Measurements from ENCODE around the gene THSD7A. TPM values are rescaled to one million over a fixed set of nuclear protein-coding genes. Genes with fewer than 3 reads are reported as not detected.

THSD7A gene, protein sequence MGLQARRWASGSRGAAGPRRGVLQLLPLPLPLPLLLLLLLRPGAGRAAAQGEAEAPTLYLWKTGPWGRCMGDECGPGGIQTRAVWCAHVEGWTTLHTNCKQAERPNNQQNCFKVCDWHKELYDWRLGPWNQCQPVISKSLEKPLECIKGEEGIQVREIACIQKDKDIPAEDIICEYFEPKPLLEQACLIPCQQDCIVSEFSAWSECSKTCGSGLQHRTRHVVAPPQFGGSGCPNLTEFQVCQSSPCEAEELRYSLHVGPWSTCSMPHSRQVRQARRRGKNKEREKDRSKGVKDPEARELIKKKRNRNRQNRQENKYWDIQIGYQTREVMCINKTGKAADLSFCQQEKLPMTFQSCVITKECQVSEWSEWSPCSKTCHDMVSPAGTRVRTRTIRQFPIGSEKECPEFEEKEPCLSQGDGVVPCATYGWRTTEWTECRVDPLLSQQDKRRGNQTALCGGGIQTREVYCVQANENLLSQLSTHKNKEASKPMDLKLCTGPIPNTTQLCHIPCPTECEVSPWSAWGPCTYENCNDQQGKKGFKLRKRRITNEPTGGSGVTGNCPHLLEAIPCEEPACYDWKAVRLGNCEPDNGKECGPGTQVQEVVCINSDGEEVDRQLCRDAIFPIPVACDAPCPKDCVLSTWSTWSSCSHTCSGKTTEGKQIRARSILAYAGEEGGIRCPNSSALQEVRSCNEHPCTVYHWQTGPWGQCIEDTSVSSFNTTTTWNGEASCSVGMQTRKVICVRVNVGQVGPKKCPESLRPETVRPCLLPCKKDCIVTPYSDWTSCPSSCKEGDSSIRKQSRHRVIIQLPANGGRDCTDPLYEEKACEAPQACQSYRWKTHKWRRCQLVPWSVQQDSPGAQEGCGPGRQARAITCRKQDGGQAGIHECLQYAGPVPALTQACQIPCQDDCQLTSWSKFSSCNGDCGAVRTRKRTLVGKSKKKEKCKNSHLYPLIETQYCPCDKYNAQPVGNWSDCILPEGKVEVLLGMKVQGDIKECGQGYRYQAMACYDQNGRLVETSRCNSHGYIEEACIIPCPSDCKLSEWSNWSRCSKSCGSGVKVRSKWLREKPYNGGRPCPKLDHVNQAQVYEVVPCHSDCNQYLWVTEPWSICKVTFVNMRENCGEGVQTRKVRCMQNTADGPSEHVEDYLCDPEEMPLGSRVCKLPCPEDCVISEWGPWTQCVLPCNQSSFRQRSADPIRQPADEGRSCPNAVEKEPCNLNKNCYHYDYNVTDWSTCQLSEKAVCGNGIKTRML (N-terminal part only)
- polyA plus RNA-seq (2012; ENCODE audit: low read depth, missing spikeins) = not detected

DNA sequence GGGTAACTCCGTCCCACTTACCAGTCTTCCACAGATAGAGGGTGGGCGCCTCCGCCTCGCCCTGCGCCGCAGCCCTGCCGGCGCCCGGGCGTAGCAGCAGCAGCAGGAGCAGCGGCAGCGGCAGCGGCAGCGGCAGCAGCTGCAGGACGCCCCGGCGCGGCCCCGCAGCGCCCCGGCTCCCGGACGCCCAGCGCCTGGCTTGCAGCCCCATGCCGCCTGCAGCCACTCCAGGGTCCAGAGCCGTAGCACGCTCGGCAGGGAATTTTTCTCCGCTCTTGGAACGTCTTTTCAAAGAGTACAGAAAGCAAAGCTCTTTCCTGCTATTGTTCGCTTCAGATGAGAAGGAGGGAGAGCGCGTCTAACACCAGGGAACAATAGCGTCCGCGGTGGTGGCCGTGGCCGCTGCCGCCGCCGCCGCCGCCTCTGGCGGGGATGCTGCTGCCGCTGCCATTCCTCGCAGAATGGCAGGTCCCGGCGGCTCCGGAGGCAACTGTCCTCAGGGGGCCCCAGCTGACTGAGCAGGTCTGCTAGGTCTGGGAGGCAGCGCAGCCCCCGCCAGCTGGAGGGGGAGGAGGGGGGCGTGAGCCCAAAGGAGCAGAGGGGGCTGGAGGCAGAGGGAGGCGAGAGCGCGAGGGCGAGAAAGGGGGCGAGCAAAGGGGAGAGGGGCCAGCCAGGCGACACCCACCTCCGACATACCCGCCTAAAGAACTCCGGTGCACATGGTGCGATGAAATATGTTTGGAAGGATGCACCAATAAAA lies at the start of gene THSD7A:
TSS of gene THSD7A (minus strand) at position 463 of the 760 bp plus-strand sequence. CDS start at position 211, 252 bp downstream.
- DNase-seq (ENCODE audit: insufficient read length, low spot score) = peak; percentile 26
- FAIRE-seq = no peak
- TF ChIP-seq SPI1 (IDR thresholded peaks at IDR 0.05; ENCODE audit: low read depth, low read length) (no peak), POLR2A (IDR thresholded peaks at IDR 0.05; ENCODE audit: low read depth, low read length) (no peak), POLR2AphosphoS5 (IDR thresholded peaks at IDR 0.05; ENCODE audit: low read depth, low read length) (no peak), TAF1 (IDR thresholded peaks at IDR 0.05; ENCODE audit: low read depth, low read length) (no peak), POU2F2 (IDR thresholded peaks at IDR 0.05; ENCODE audit: low read depth, low read length) (no peak), PAX5 (IDR thresholded peaks at IDR 0.05; ENCODE audit: insufficient read depth, low read length, severe bottlenecking) (no peak)

DNA sequence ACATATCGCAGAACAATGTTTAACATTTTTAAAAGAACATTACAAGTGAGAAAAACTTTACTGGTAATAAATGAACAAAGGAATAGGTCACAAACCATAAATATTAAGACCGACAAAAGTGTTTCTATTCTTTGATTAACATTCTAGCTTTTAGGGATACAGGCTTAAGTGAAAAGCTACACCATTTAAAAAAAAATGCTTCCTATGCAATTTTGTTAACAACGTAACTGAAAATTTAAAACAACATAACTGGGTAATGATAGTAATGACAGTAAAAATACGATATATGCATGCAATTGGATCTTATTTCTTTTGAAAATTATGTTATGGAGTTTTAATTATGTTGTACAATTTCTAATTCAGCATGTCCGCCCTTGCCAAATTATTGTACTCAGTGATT lies 49.7 kb upstream of the THSD7A start:
- DNase-seq (ENCODE audit: insufficient read length, low spot score) = no peak
- TF ChIP-seq PAX5 (IDR thresholded peaks at IDR 0.05; ENCODE audit: insufficient read depth, low read length, severe bottlenecking) (no peak), POLR2AphosphoS5 (IDR thresholded peaks at IDR 0.05; ENCODE audit: low read depth, low read length) (no peak), TAF1 (IDR thresholded peaks at IDR 0.05; ENCODE audit: low read depth, low read length) (no peak), POLR2A (IDR thresholded peaks at IDR 0.05; ENCODE audit: low read depth, low read length) (no peak), POU2F2 (IDR thresholded peaks at IDR 0.05; ENCODE audit: low read depth, low read length) (no peak), SPI1 (IDR thresholded peaks at IDR 0.05; ENCODE audit: low read depth, low read length) (no peak)
- no peak for FAIRE-seq

DNA sequence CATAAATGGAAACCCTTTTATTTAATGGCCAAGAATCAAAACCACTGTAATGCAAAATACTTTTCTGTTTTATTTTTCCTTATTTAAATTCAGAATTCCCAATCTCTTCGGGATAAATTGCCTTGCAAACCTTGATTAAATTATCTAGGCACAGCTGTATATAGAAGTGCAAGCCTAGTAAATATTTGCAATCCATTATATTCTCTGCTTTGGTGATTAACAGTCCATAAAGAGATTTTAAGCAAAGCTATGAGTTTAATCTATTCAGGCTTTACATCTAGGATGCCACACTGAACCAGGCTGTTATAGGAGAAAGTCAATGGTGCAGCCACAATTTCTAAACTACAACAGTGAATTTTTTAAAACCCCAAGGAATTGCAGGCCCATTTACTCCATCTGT lies 43.6 kb upstream of the THSD7A start:
- FAIRE-seq = no peak
- no peak for DNase-seq (ENCODE audit: insufficient read length, low spot score)
- TF ChIP-seq SPI1 (IDR thresholded peaks at IDR 0.05; ENCODE audit: low read depth, low read length) (no peak), POLR2A (IDR thresholded peaks at IDR 0.05; ENCODE audit: low read depth, low read length) (no peak), POLR2AphosphoS5 (IDR thresholded peaks at IDR 0.05; ENCODE audit: low read depth, low read length) (no peak), PAX5 (IDR thresholded peaks at IDR 0.05; ENCODE audit: insufficient read depth, low read length, severe bottlenecking) (no peak), POU2F2 (IDR thresholded peaks at IDR 0.05; ENCODE audit: low read depth, low read length) (no peak), TAF1 (IDR thresholded peaks at IDR 0.05; ENCODE audit: low read depth, low read length) (no peak)

DNA sequence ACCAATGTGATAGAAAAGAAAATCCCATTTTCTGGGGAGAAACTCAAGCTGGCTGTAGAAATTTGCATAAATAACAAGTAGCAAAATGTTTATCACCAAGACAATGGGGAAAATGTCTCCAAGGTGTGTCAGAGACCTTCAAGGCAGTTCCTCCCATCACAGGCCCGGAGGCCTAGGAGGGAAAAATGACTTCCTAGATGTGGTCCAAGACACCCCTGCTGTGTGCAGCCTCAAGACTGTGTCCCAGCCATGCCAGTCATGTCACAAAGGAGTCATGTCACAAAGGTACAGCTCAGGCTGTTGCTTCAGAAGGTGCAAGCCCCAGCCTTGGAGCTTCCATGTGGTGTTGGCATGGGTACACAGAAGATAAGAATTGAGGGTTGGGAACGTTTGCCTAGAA lies 33.7 kb upstream of the THSD7A start:
- DNase-seq (ENCODE audit: insufficient read length, low spot score) (no peak), FAIRE-seq (no peak)
- TF ChIP-seq POLR2A (IDR thresholded peaks at IDR 0.05; ENCODE audit: low read depth, low read length) (no peak), PAX5 (IDR thresholded peaks at IDR 0.05; ENCODE audit: insufficient read depth, low read length, severe bottlenecking) (no peak), SPI1 (IDR thresholded peaks at IDR 0.05; ENCODE audit: low read depth, low read length) (no peak), POLR2AphosphoS5 (IDR thresholded peaks at IDR 0.05; ENCODE audit: low read depth, low read length) (no peak), POU2F2 (IDR thresholded peaks at IDR 0.05; ENCODE audit: low read depth, low read length) (no peak), TAF1 (IDR thresholded peaks at IDR 0.05; ENCODE audit: low read depth, low read length) (no peak)

GRCh38 chr7:11858622-11859302 lies 26.8 kb upstream of the THSD7A start:
- FAIRE-seq (no peak), DNase-seq (ENCODE audit: insufficient read length, low spot score) (no peak)
- TF ChIP-seq SPI1 (IDR thresholded peaks at IDR 0.05; ENCODE audit: low read depth, low read length) (no peak), POLR2AphosphoS5 (IDR thresholded peaks at IDR 0.05; ENCODE audit: low read depth, low read length) (no peak), POLR2A (IDR thresholded peaks at IDR 0.05; ENCODE audit: low read depth, low read length) (no peak), TAF1 (IDR thresholded peaks at IDR 0.05; ENCODE audit: low read depth, low read length) (no peak), PAX5 (IDR thresholded peaks at IDR 0.05; ENCODE audit: insufficient read depth, low read length, severe bottlenecking) (no peak), POU2F2 (IDR thresholded peaks at IDR 0.05; ENCODE audit: low read depth, low read length) (no peak)

- DNase-seq (ENCODE audit: insufficient read length, low spot score) (no peak), FAIRE-seq (no peak)
- TF ChIP-seq PAX5 (IDR thresholded peaks at IDR 0.05; ENCODE audit: insufficient read depth, low read length, severe bottlenecking) (no peak), POU2F2 (IDR thresholded peaks at IDR 0.05; ENCODE audit: low read depth, low read length) (no peak), SPI1 (IDR thresholded peaks at IDR 0.05; ENCODE audit: low read depth, low read length) (no peak), TAF1 (IDR thresholded peaks at IDR 0.05; ENCODE audit: low read depth, low read length) (no peak), POLR2AphosphoS5 (IDR thresholded peaks at IDR 0.05; ENCODE audit: low read depth, low read length) (no peak), POLR2A (IDR thresholded peaks at IDR 0.05; ENCODE audit: low read depth, low read length) (no peak)
Measured at GRCh38 chr7:11858026-11858425, 26.0 kb upstream of the THSD7A start.

DNA sequence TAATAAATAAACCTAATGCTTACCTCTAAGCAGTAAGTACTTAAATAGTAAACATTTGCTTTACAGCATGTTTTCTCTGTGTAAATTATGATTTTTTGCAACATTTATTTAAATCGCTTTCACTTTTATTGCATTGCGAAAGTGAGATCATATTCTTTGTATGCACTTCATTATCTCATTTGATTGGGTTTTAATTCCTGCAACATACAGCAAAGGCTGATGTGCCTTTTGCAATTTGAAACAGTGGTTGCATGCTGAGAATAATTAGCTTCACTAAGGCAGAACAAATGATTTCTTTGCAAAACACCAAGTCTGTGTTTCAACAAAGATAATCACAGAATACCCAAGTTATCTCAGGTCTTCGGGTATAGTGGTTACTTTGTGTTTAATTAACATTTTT lies 16.3 kb upstream of the THSD7A start:
- FAIRE-seq (no peak), DNase-seq (ENCODE audit: insufficient read length, low spot score) (no peak)
- TF ChIP-seq TAF1 (IDR thresholded peaks at IDR 0.05; ENCODE audit: low read depth, low read length) = no peak

- DNase-seq (ENCODE audit: insufficient read length, low spot score) = no peak
- TF ChIP-seq SPI1 (IDR thresholded peaks at IDR 0.05; ENCODE audit: low read depth, low read length) (no peak), POLR2A (IDR thresholded peaks at IDR 0.05; ENCODE audit: low read depth, low read length) (no peak), POLR2AphosphoS5 (IDR thresholded peaks at IDR 0.05; ENCODE audit: low read depth, low read length) (no peak), TAF1 (IDR thresholded peaks at IDR 0.05; ENCODE audit: low read depth, low read length) (no peak), POU2F2 (IDR thresholded peaks at IDR 0.05; ENCODE audit: low read depth, low read length) (no peak), PAX5 (IDR thresholded peaks at IDR 0.05; ENCODE audit: insufficient read depth, low read length, severe bottlenecking) (no peak)
- FAIRE-seq = no peak
Measured at GRCh38 chr7:11847336-11847735, 15.3 kb upstream of the THSD7A start.

Measured in GM12891 (cell line).